AG09319 (cell line): ENCODE data around the gene APEH.

Source experiments
- DNase-seq: peaks from one replicate; pipeline ENCODE4 v3.0.0-alpha.2; 2010; ENCODE audit warnings: low read depth; ENCODE audit errors: extremely low read depth
- CTCF ChIP-seq: IDR thresholded peaks from 2 replicates; pipeline ENCODE4 v1.5.1; 2011; ENCODE audit warnings: low read depth, mild to moderate bottlenecking, inconsistent platforms, low read length, moderate library complexity

APEH gene

GRCh38 chr3:49707113-49707480 is 32.9 kb downstream of the APEH start:
- DNase-seq: no peak
- TF ChIP-seq CTCF: no peak

- no peak for TF ChIP-seq CTCF
These were observed 35.7 kb downstream of the APEH start for GRCh38 chr3:49709852-49710251.

GRCh38 chr3:49711489-49711888 is 37.3 kb downstream of the APEH start:
- no peak for DNase-seq
- no peak for TF ChIP-seq CTCF

More at GRCh38 chr3:49709852-49710251, 35.7 kb downstream of the APEH start:
- no peak for DNase-seq

GRCh38 chr3:49712166-49712565 is 38.0 kb downstream of the APEH start:
- no peak for TF ChIP-seq CTCF

GRCh38 chr3:49712631-49713317 is 38.6 kb downstream of the APEH start:
- no peak for DNase-seq
- TF ChIP-seq CTCF: no peak

More at GRCh38 chr3:49712166-49712565, 38.0 kb downstream of the APEH start:
- no peak for DNase-seq

- no peak for TF ChIP-seq CTCF
- DNase-seq: no peak
These were observed 39.4 kb downstream of the APEH start for GRCh38 chr3:49713336-49714105.
